GM23338 (cell line): Measurements from ENCODE around the gene MOSMO. TPM values are rescaled to one million over a fixed set of nuclear protein-coding genes. Genes with fewer than 3 reads are reported as not detected.
A peak's percentile ranks its signal among the peaks of the same experiment; 100 is the strongest.

ENCODE experiments used
- ATAC-seq: fragments of 200-7000 bp; cut with Tn5 transposase; 3 replicates; pipeline ENCODE4 v1.9.1; 2020
- DNase-seq: peaks from one replicate; pipeline ENCODE4 v3.0.0-alpha.2; 2015; ENCODE audit warnings: low spot score
- H2AFZ ChIP-seq: fragments of 200-600 bp; sonication (generic); 2 replicates; pipeline ENCODE4 v1.8.0; 2016; ENCODE audit warnings: antibody characterized with exemption, mild to moderate bottlenecking, moderate library complexity
- H3F3A ChIP-seq: fragments of 200-600 bp; sonication (generic); replicated peaks from 2 replicates; pipeline ENCODE4 v1.8.0; 2017; ENCODE audit warnings: antibody characterized with exemption, mixed run types, low read depth
- H3K27ac ChIP-seq: fragments of 200-600 bp; sonication (generic); 2 replicates; pipeline ENCODE4 v1.6.1; 2016; ENCODE audit warnings: low read depth
- H3K27me3 ChIP-seq: fragments of 200-600 bp; sonication (generic); 2 replicates; pipeline ENCODE4 v1.8.0; 2016; ENCODE audit warnings: mild to moderate bottlenecking, mixed run types, moderate library complexity; ENCODE audit not compliant: insufficient read depth
- H3K36me3 ChIP-seq: fragments of 200-600 bp; sonication (generic); 2 replicates; pipeline ENCODE4 v1.8.0; 2016; ENCODE audit warnings: mild to moderate bottlenecking; ENCODE audit not compliant: insufficient read depth
- H3K4me1 ChIP-seq: fragments of 200-600 bp; sonication (generic); 2 replicates; pipeline ENCODE4 v1.8.0; 2016; ENCODE audit warnings: mild to moderate bottlenecking, moderate library complexity; ENCODE audit not compliant: insufficient read depth
- H3K4me2 ChIP-seq: fragments of 200-600 bp; sonication (generic); 2 replicates; pipeline ENCODE4 v1.7.1; 2017; ENCODE audit warnings: mixed run types
- H3K4me3 ChIP-seq: fragments of 200-600 bp; sonication (generic); 2 replicates; pipeline ENCODE4 v1.6.1; 2016; ENCODE audit warnings: mixed run types
- H3K79me2 ChIP-seq: fragments of 200-600 bp; sonication (generic); replicated peaks from 2 replicates; pipeline ENCODE4 v1.8.0; 2017; ENCODE audit warnings: mild to moderate bottlenecking; ENCODE audit not compliant: insufficient read depth
- H3K9me2 ChIP-seq: fragments of 200-600 bp; sonication (generic); 2 replicates; pipeline ENCODE4 v1.8.0; 2017; ENCODE audit not compliant: insufficient read depth
- H4K20me1 ChIP-seq: fragments of 200-600 bp; sonication (generic); replicated peaks from 2 replicates; pipeline ENCODE4 v1.8.0; 2017; ENCODE audit warnings: mild to moderate bottlenecking; ENCODE audit not compliant: insufficient read depth
- H3K27ac Mint-ChIP-seq: 2 replicates; pipeline ENCODE4 v1.8.0; 2020; ENCODE audit warnings: inconsistent platforms, mild to moderate bottlenecking, moderate library complexity, mixed read lengths
- H3K27me3 Mint-ChIP-seq: 3 replicates; pipeline ENCODE4 v1.8.0; 2022; ENCODE audit warnings: low read depth, mild to moderate bottlenecking, moderate library complexity, mixed read lengths, inconsistent platforms; ENCODE audit not compliant: insufficient read depth, poor library complexity
- H3K36me3 Mint-ChIP-seq: 3 replicates; pipeline ENCODE4 v1.8.0; 2021; ENCODE audit warnings: low read depth, mild to moderate bottlenecking, inconsistent platforms, moderate library complexity, mixed read lengths
- H3K4me1 Mint-ChIP-seq: 3 replicates; pipeline ENCODE4 v1.8.0; 2020; ENCODE audit warnings: mild to moderate bottlenecking, inconsistent platforms, mixed read lengths
- H3K4me3 Mint-ChIP-seq: 3 replicates; pipeline ENCODE4 v1.8.0; 2021; ENCODE audit warnings: moderate library complexity, mild to moderate bottlenecking, inconsistent platforms, mixed read lengths
- H3K9me3 Mint-ChIP-seq: 3 replicates; pipeline ENCODE4 v1.8.0; 2020; ENCODE audit warnings: moderate library complexity, mild to moderate bottlenecking, inconsistent platforms, mixed read lengths
- JUNB ChIP-seq: IDR thresholded peaks from one replicate; pipeline ENCODE4 v1.6.1; 2016; ENCODE audit warnings: antibody characterized with exemption; ENCODE audit not compliant: unreplicated experiment
- NANOG ChIP-seq: IDR thresholded peaks from 2 replicates; pipeline ENCODE4 v1.6.1; 2016; ENCODE audit warnings: antibody characterized with exemption, borderline replicate concordance
- STAT1 ChIP-seq: IDR thresholded peaks from one replicate; pipeline ENCODE4 v1.6.1; 2016; ENCODE audit warnings: antibody characterized with exemption; ENCODE audit not compliant: unreplicated experiment
- polyA plus RNA-seq: library from polyadenylated mRNA; unstranded; fragments of >200 nt; fragmentation: Nextera tagmentation; extraction: Ambion mirVana; gene quantifications from 2 replicates; pipeline ENCODE4 v1.2.1, GENCODE V29; 2016
- total RNA-seq: library from RNA; depleted of rRNA; stranded (reverse); fragments of >200 nt; shearing (Covaris generic); gene quantifications from 2 replicates; pipeline ENCODE4 v1.2.3, GENCODE V29; 2014
- TF ChIP-seq, protein P1 (sequence below): fragments of 250-450 bp; sonication (Bioruptor Pico); IDR thresholded peaks from 2 replicates; pipeline ENCODE4 v1.5.0; 2020; ENCODE audit warnings: mild to moderate bottlenecking, moderate library complexity
- TF ChIP-seq, protein P2 (sequence below): IDR thresholded peaks from one replicate; pipeline ENCODE4 v1.6.1; 2018; ENCODE audit warnings: antibody characterized with exemption; ENCODE audit not compliant: unreplicated experiment
- TF ChIP-seq, protein P3 (sequence below), 2 experiments: fragments of 200-600 bp in 1 of 2; sonication (generic) in 1 of 2; conservative IDR thresholded peaks; 2 replicates each; pipeline versions ENCODE4 v1.5.1 to v1.6.1; 2016 to 2017; ENCODE audit warnings: antibody characterized with exemption in 2 of 2, low read depth in 2 of 2, mild to moderate bottlenecking in 2 of 2, moderate library complexity in 1 of 2
- TF ChIP-seq, protein P4 (sequence below): IDR thresholded peaks from 2 replicates; pipeline ENCODE4 v1.6.1; 2016; ENCODE audit warnings: antibody characterized with exemption

Gene MOSMO
- total and polyA plus RNA-seq, 2 experiments from 2014 or later: 8.7 to 19.2 TPM

DNA sequence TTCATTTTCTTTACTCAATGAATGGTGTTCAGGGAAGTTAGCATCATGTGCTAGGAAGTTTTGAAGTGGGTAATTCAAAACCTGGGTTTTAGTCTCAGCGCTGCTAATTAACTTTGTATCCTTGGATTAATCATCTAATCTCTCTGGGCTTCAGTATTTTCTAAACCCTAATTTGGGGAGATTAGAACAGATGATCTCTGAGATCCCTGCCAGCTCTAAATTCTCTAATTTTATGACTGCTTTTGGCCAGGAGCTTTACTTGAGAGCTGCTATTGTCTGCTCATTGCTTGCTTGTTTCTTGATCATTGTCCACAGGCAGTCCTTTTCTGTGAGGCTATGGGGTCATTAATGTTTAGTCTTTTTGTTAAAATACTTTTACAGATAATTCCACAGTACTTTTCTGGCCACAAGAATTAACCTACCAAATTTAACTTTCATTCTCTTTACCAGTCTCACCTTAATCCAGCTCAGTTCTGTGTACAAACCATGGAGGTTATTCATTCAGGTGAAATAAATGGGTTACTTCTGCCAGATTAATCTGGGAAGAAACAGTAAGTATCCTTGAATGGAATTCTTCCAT lies 56.1 kb downstream of the MOSMO start:
- Histone ChIP-seq H3K36me3 (no peaks in the 10 kb centered on the region; the same call in 1 of the 2 replicates), H2AFZ (no peak overlapping the region), H3F3A (no peaks in the 10 kb centered on the region), H3K9me2 (no peaks in the 10 kb centered on the region), H4K20me1 (peaks cover 12% of the 10 kb centered on the region; the same call in 1 of the 2 replicates), H3K4me1 (peaks cover 17% of the 10 kb centered on the region), H3K4me2 (no peak overlapping the region; the same call in 1 of the 2 replicates), H3K4me3 (no peak overlapping the region), H3K27ac (no peak overlapping the region), H3K79me2 (peaks cover 18% of the 10 kb centered on the region), H3K27me3 (no peaks in the 10 kb centered on the region)
- no peak for DNase-seq
- Mint-ChIP-seq H3K36me3 (peaks cover 12% of the 10 kb centered on the region), H3K9me3 (peaks cover 4% of the 10 kb centered on the region; the same call in 2 of the 3 replicates), H3K4me3 (no peak overlapping the region), H3K27me3 (peaks cover 2% of the 10 kb centered on the region), H3K27ac (peak overlapping the region; percentile 68), H3K4me1 (peaks cover 19% of the 10 kb centered on the region)
- ATAC-seq: peak; percentile 30; the same call in 1 of the 3 replicates
- TF ChIP-seq NANOG: no peak

DNA sequence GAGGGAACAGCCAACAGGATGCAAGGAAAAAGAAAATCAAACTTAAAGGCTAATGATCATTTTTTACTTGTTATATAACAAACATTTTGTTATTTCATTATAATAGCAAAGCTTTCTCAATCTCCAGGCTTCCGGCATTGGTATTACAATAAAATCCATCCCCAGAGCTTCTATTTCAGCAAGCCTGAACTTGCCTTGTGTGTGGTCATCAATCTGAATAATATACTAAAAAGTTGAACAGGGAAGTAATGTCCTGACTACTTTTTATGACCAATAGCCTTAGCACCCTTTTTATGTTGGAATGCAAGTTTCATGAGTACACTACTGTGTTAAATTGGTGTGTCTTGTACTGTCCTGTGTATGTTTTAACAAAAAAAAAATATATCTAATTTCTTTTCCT lies 57.3 kb downstream of the MOSMO start:
- no peaks in the 10 kb centered on the region for H3F3A ChIP-seq
- peaks cover 12% of the 10 kb centered on the region for H3K36me3 Mint-ChIP-seq
- H3K4me1 ChIP-seq: peaks cover 17% of the 10 kb centered on the region
- peaks cover 4% of the 10 kb centered on the region; the same call in 2 of the 3 replicates for H3K9me3 Mint-ChIP-seq
- H3K79me2 ChIP-seq: peaks cover 11% of the 10 kb centered on the region
- H2AFZ ChIP-seq: no peak overlapping the region
- TF ChIP-seq, protein P1, sequence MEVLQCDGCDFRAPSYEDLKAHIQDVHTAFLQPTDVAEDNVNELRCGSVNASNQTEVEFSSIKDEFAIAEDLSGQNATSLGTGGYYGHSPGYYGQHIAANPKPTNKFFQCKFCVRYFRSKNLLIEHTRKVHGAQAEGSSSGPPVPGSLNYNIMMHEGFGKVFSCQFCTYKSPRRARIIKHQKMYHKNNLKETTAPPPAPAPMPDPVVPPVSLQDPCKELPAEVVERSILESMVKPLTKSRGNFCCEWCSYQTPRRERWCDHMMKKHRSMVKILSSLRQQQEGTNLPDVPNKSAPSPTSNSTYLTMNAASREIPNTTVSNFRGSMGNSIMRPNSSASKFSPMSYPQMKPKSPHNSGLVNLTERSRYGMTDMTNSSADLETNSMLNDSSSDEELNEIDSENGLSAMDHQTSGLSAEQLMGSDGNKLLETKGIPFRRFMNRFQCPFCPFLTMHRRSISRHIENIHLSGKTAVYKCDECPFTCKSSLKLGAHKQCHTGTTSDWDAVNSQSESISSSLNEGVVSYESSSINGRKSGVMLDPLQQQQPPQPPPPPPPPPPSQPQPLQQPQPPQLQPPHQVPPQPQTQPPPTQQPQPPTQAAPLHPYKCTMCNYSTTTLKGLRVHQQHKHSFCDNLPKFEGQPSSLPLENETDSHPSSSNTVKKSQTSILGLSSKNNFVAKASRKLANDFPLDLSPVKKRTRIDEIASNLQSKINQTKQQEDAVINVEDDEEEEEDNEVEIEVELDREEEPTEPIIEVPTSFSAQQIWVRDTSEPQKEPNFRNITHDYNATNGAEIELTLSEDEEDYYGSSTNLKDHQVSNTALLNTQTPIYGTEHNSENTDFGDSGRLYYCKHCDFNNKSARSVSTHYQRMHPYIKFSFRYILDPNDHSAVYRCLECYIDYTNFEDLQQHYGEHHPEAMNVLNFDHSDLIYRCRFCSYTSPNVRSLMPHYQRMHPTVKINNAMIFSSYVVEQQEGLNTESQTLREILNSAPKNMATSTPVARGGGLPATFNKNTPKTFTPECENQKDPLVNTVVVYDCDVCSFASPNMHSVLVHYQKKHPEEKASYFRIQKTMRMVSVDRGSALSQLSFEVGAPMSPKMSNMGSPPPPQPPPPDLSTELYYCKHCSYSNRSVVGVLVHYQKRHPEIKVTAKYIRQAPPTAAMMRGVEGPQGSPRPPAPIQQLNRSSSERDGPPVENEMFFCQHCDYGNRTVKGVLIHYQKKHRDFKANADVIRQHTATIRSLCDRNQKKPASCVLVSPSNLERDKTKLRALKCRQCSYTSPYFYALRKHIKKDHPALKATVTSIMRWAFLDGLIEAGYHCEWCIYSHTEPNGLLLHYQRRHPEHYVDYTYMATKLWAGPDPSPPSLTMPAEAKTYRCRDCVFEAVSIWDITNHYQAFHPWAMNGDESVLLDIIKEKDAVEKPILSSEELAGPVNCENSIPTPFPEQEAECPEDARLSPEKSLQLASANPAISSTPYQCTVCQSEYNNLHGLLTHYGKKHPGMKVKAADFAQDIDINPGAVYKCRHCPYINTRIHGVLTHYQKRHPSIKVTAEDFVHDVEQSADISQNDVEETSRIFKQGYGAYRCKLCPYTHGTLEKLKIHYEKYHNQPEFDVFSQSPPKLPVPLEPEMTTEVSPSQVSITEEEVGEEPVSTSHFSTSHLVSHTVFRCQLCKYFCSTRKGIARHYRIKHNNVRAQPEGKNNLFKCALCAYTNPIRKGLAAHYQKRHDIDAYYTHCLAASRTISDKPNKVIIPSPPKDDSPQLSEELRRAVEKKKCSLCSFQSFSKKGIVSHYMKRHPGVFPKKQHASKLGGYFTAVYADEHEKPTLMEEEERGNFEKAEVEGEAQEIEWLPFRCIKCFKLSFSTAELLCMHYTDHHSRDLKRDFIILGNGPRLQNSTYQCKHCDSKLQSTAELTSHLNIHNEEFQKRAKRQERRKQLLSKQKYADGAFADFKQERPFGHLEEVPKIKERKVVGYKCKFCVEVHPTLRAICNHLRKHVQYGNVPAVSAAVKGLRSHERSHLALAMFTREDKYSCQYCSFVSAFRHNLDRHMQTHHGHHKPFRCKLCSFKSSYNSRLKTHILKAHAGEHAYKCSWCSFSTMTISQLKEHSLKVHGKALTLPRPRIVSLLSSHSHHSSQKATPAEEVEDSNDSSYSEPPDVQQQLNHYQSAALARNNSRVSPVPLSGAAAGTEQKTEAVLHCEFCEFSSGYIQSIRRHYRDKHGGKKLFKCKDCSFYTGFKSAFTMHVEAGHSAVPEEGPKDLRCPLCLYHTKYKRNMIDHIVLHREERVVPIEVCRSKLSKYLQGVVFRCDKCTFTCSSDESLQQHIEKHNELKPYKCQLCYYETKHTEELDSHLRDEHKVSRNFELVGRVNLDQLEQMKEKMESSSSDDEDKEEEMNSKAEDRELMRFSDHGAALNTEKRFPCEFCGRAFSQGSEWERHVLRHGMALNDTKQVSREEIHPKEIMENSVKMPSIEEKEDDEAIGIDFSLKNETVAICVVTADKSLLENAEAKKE (CRISPR knock-in tag): no peak
- TF ChIP-seq, protein P2, sequence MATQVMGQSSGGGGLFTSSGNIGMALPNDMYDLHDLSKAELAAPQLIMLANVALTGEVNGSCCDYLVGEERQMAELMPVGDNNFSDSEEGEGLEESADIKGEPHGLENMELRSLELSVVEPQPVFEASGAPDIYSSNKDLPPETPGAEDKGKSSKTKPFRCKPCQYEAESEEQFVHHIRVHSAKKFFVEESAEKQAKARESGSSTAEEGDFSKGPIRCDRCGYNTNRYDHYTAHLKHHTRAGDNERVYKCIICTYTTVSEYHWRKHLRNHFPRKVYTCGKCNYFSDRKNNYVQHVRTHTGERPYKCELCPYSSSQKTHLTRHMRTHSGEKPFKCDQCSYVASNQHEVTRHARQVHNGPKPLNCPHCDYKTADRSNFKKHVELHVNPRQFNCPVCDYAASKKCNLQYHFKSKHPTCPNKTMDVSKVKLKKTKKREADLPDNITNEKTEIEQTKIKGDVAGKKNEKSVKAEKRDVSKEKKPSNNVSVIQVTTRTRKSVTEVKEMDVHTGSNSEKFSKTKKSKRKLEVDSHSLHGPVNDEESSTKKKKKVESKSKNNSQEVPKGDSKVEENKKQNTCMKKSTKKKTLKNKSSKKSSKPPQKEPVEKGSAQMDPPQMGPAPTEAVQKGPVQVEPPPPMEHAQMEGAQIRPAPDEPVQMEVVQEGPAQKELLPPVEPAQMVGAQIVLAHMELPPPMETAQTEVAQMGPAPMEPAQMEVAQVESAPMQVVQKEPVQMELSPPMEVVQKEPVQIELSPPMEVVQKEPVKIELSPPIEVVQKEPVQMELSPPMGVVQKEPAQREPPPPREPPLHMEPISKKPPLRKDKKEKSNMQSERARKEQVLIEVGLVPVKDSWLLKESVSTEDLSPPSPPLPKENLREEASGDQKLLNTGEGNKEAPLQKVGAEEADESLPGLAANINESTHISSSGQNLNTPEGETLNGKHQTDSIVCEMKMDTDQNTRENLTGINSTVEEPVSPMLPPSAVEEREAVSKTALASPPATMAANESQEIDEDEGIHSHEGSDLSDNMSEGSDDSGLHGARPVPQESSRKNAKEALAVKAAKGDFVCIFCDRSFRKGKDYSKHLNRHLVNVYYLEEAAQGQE: no peak
- TF ChIP-seq JUNB: no peak
- TF ChIP-seq, protein P3, sequence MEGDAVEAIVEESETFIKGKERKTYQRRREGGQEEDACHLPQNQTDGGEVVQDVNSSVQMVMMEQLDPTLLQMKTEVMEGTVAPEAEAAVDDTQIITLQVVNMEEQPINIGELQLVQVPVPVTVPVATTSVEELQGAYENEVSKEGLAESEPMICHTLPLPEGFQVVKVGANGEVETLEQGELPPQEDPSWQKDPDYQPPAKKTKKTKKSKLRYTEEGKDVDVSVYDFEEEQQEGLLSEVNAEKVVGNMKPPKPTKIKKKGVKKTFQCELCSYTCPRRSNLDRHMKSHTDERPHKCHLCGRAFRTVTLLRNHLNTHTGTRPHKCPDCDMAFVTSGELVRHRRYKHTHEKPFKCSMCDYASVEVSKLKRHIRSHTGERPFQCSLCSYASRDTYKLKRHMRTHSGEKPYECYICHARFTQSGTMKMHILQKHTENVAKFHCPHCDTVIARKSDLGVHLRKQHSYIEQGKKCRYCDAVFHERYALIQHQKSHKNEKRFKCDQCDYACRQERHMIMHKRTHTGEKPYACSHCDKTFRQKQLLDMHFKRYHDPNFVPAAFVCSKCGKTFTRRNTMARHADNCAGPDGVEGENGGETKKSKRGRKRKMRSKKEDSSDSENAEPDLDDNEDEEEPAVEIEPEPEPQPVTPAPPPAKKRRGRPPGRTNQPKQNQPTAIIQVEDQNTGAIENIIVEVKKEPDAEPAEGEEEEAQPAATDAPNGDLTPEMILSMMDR (conservative IDR thresholded peaks at IDR 0.05; ENCODE audit: low read depth in 2 of 2): no peak
- no peak for TF ChIP-seq STAT1
- TF ChIP-seq, protein P4, sequence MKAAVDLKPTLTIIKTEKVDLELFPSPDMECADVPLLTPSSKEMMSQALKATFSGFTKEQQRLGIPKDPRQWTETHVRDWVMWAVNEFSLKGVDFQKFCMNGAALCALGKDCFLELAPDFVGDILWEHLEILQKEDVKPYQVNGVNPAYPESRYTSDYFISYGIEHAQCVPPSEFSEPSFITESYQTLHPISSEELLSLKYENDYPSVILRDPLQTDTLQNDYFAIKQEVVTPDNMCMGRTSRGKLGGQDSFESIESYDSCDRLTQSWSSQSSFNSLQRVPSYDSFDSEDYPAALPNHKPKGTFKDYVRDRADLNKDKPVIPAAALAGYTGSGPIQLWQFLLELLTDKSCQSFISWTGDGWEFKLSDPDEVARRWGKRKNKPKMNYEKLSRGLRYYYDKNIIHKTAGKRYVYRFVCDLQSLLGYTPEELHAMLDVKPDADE: no peak
- H3K4me3 Mint-ChIP-seq: no peak overlapping the region
- no peaks in the 10 kb centered on the region for H3K27me3 ChIP-seq
- H3K4me1 Mint-ChIP-seq: peaks cover 19% of the 10 kb centered on the region
- H3K27ac ChIP-seq: 0 out of 2 replicates have a peak overlapping the region, but pooled peaks have one; percentile 35
- no peaks in the 10 kb centered on the region for H3K9me2 ChIP-seq
- H3K36me3 ChIP-seq: no peaks in the 10 kb centered on the region; the same call in 1 of the 2 replicates
- ATAC-seq (no peak), DNase-seq (no peak)
- no peak overlapping the region for H3K4me2 ChIP-seq
- no peak overlapping the region for H3K27ac Mint-ChIP-seq
- no peak overlapping the region for H3K4me3 ChIP-seq
- H4K20me1 ChIP-seq: peaks cover 6% of the 10 kb centered on the region; the same call in 1 of the 2 replicates
- H3K27me3 Mint-ChIP-seq: peaks cover 2% of the 10 kb centered on the region
